Measurements from ENCODE around the gene NFIA. TPM values are rescaled to one million over a fixed set of nuclear protein-coding genes. Genes with fewer than 3 reads are reported as not detected.

The NFIA gene
- total and polyA plus RNA-seq, 2 of the 13 experiments (the other 11 are each of a cell fraction or from before 2014, with no cell fraction given), result 14.7 to 28.5 TPM

DNA sequence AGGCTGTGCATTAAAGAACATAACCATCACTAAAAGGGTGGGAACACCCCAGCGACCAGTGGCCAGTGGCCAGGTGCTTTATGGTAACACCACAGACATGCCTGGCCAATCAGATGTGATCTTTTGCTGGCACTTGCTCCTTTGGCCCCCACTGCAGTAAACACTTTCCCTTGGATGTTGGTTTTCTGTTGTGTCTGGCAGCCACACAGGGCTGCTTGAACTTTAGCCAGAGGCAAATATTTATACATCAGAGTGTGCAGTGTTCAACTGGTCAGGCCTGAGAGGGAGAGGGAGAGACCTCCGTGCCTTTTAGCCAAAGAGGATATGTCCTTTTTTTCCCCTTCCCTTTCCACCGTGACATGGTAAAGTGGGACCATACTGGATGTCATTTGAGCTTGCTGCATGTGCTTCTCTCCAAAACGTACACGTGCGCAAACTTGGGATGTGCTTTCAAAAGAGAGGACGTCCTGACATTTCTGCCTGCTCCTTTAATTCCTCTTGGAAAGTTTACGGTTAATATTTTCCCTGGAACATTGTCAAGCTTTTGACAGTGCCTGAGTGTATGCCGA is 101.2 kb downstream of the NFIA start (continued):
- TF ChIP-seq, protein P1, sequence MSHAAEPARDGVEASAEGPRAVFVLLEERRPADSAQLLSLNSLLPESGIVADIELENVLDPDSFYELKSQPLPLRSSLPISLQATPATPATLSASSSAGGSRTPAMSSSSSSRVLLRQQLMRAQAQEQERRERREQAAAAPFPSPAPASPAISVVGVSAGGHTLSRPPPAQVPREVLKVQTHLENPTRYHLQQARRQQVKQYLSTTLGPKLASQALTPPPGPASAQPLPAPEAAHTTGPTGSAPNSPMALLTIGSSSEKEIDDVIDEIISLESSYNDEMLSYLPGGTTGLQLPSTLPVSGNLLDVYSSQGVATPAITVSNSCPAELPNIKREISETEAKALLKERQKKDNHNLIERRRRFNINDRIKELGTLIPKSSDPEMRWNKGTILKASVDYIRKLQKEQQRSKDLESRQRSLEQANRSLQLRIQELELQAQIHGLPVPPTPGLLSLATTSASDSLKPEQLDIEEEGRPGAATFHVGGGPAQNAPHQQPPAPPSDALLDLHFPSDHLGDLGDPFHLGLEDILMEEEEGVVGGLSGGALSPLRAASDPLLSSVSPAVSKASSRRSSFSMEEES (CRISPR knock-in tag; IDR thresholded peaks at IDR 0.05), result peak; percentile 58; the same call in 1 of the 2 replicates
- TF ChIP-seq SIN3A (IDR thresholded peaks at IDR 0.05; ENCODE audit: borderline replicate concordance, low read depth, low read length) (no peak), TP53 (CRISPR knock-in tag; conservative IDR thresholded peaks at IDR 0.05) (no peak; the same call in 1 of the 2 replicates), NFE2L1 (CRISPR knock-in tag; IDR thresholded peaks at IDR 0.05; ENCODE audit: borderline replicate concordance) (no peak), ZNF629 (CRISPR knock-in tag; conservative IDR thresholded peaks at IDR 0.05) (0 out of 2 replicates have a peak, but pooled peaks have one; percentile 42), GABPB1 (CRISPR knock-in tag; IDR thresholded peaks at IDR 0.05) (peak; percentile 17; the same call in 1 of the 2 replicates), HNF4G (IDR thresholded peaks at IDR 0.05; ENCODE audit: borderline replicate concordance, low read depth, low read length) (peak; percentile 75), HNF4G (CRISPR knock-in tag; IDR thresholded peaks at IDR 0.05; ENCODE audit: borderline replicate concordance, low read depth) (peak; percentile 48; the same call in 1 of the 2 replicates), KDM5B (CRISPR knock-in tag; IDR thresholded peaks at IDR 0.05; ENCODE audit: borderline replicate concordance) (no peak), PHF5A (CRISPR knock-in tag; IDR thresholded peaks at IDR 0.05; ENCODE audit: low read depth, unreplicated experiment) (peak; percentile 38), MIER2 (CRISPR knock-in tag; IDR thresholded peaks at IDR 0.05) (no peak), ZNF776 (CRISPR knock-in tag; IDR thresholded peaks at IDR 0.05) (no peak), ISL2 (CRISPR knock-in tag; IDR thresholded peaks at IDR 0.05) (peak; percentile 84), TBL1XR1 (IDR thresholded peaks at IDR 0.05; ENCODE audit: borderline replicate concordance, low read length, partially characterized antibody) (peak; percentile 91), ZNF451 (CRISPR knock-in tag; IDR thresholded peaks at IDR 0.05) (no peak), NCOA2 (CRISPR knock-in tag; IDR thresholded peaks at IDR 0.05) (peak; percentile 78), ZSCAN12 (CRISPR knock-in tag; IDR thresholded peaks at IDR 0.05) (no peak), SP140L (CRISPR knock-in tag; IDR thresholded peaks at IDR 0.05; ENCODE audit: borderline replicate concordance) (no peak), ZMAT3 (CRISPR knock-in tag; conservative IDR thresholded peaks at IDR 0.05) (0 out of 2 replicates have a peak, but pooled peaks have one; percentile 5), YEATS4 (CRISPR knock-in tag; IDR thresholded peaks at IDR 0.05; ENCODE audit: borderline replicate concordance) (peak; percentile 48), ZBTB7B (CRISPR knock-in tag; IDR thresholded peaks at IDR 0.05) (peak; percentile 42; the same call in 1 of the 2 replicates), RARA (CRISPR knock-in tag; IDR thresholded peaks at IDR 0.05) (peak; percentile 92), TAF1 (CRISPR knock-in tag; IDR thresholded peaks at IDR 0.05) (peak; percentile 45; the same call in 1 of the 2 replicates)
- TF ChIP-seq, protein P2, sequence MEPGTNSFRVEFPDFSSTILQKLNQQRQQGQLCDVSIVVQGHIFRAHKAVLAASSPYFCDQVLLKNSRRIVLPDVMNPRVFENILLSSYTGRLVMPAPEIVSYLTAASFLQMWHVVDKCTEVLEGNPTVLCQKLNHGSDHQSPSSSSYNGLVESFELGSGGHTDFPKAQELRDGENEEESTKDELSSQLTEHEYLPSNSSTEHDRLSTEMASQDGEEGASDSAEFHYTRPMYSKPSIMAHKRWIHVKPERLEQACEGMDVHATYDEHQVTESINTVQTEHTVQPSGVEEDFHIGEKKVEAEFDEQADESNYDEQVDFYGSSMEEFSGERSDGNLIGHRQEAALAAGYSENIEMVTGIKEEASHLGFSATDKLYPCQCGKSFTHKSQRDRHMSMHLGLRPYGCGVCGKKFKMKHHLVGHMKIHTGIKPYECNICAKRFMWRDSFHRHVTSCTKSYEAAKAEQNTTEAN (CRISPR knock-in tag; conservative IDR thresholded peaks at IDR 0.05), result peak; percentile 85
- TF ChIP-seq, protein P3, sequence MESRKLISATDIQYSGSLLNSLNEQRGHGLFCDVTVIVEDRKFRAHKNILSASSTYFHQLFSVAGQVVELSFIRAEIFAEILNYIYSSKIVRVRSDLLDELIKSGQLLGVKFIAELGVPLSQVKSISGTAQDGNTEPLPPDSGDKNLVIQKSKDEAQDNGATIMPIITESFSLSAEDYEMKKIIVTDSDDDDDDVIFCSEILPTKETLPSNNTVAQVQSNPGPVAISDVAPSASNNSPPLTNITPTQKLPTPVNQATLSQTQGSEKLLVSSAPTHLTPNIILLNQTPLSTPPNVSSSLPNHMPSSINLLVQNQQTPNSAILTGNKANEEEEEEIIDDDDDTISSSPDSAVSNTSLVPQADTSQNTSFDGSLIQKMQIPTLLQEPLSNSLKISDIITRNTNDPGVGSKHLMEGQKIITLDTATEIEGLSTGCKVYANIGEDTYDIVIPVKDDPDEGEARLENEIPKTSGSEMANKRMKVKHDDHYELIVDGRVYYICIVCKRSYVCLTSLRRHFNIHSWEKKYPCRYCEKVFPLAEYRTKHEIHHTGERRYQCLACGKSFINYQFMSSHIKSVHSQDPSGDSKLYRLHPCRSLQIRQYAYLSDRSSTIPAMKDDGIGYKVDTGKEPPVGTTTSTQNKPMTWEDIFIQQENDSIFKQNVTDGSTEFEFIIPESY (CRISPR knock-in tag; IDR thresholded peaks at IDR 0.05), result peak; percentile 42; the same call in 1 of the 2 replicates
- TF ChIP-seq, protein P4, sequence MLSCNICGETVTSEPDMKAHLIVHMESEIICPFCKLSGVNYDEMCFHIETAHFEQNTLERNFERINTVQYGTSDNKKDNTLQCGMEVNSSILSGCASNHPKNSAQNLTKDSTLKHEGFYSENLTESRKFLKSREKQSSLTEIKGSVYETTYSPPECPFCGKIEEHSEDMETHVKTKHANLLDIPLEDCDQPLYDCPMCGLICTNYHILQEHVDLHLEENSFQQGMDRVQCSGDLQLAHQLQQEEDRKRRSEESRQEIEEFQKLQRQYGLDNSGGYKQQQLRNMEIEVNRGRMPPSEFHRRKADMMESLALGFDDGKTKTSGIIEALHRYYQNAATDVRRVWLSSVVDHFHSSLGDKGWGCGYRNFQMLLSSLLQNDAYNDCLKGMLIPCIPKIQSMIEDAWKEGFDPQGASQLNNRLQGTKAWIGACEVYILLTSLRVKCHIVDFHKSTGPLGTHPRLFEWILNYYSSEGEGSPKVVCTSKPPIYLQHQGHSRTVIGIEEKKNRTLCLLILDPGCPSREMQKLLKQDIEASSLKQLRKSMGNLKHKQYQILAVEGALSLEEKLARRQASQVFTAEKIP (CRISPR knock-in tag; IDR thresholded peaks at IDR 0.05; ENCODE audit: borderline replicate concordance), result no peak
